Inflammatory macrophage (primary cell): ENCODE data around the gene NEK9.
"Not testable (repeated sequence)": the region's sequence is repeated elsewhere in the genome, so short reads cannot be mapped to it uniquely, and the experiment has no call there.

ENCODE experiments used
- DNase-seq, 2 donors: peaks; one replicate each; pipeline ENCODE4 v3.0.0-alpha.2; 2020 to 2022

The NEK9 gene

GRCh38 chr14:75098682-75099081, 28.2 kb downstream of the NEK9 start:
- no peak for DNase-seq

- no peak for DNase-seq
These were observed 28.6 kb downstream of the NEK9 start for GRCh38 chr14:75098212-75098611.

GRCh38 chr14:75096959-75097358, 29.9 kb downstream of the NEK9 start:
- DNase-seq = no peak

GRCh38 chr14:75095690-75096089, 31.2 kb downstream of the NEK9 start:
- DNase-seq = no peak

- no peak for DNase-seq
These were observed 32.0 kb downstream of the NEK9 start for GRCh38 chr14:75094896-75095295.

- no peak for DNase-seq
These were observed 34.1 kb downstream of the NEK9 start for GRCh38 chr14:75092698-75093097.

- no peak for DNase-seq
These were observed 35.6 kb downstream of the NEK9 start for GRCh38 chr14:75091251-75091650.

- DNase-seq = no peak
These were observed 36.5 kb downstream of the NEK9 start for GRCh38 chr14:75090353-75090752.

GRCh38 chr14:75088566-75089373, 38.1 kb downstream of the NEK9 start:
- peak; percentile 40 to 48 for DNase-seq

GRCh38 chr14:75088153-75088552, 38.7 kb downstream of the NEK9 start:
- DNase-seq = no peak

GRCh38 chr14:75084513-75084912, 42.3 kb downstream of the NEK9 start:
- DNase-seq = no peak

GRCh38 chr14:75083271-75083670, 43.6 kb downstream of the NEK9 start:
- no peak for DNase-seq

- no peak for DNase-seq
These were observed 45.1 kb downstream of the NEK9 start for GRCh38 chr14:75081660-75082229.

GRCh38 chr14:75079521-75079920, 47.3 kb downstream of the NEK9 start:
- no peak for DNase-seq

GRCh38 chr14:75077794-75078193, 49.1 kb downstream of the NEK9 start:
- no peak for DNase-seq

- DNase-seq = peak in 1 of 2 donors; percentile 71
These were observed 56.5 kb downstream of the NEK9 start for GRCh38 chr14:75070383-75070782.

- no peak for DNase-seq
These were observed 57.1 kb downstream of the NEK9 start for GRCh38 chr14:75069811-75070145.

GRCh38 chr14:75069121-75069810, 57.6 kb downstream of the NEK9 start, which contains the start of gene ZC2HC1C:
TSS of gene ZC2HC1C (plus strand) at chr14:75069641. CDS start at chr14:75070574, 933 bp downstream.
- DNase-seq = peak; percentile 96 to 98

- DNase-seq = peak in 1 of 2 donors; percentile 4
These were observed 58.3 kb downstream of the NEK9 start for GRCh38 chr14:75068294-75069120.

- DNase-seq = not testable (repeated sequence)
These were observed 59.1 kb downstream of the NEK9 start for GRCh38 chr14:75067765-75068164.

GRCh38 chr14:75067212-75067611, 59.6 kb downstream of the NEK9 start:
- peak; percentile 7 to 40 for DNase-seq

- DNase-seq = peak; percentile 72 to 77
These were observed 60.2 kb downstream of the NEK9 start for GRCh38 chr14:75066691-75067090.

GRCh38 chr14:75064205-75064567, 62.7 kb downstream of the NEK9 start:
- no peak for DNase-seq
